Tibial nerve (tissue), 4 donors: ENCODE results near the gene DAB1.
A peak's percentile ranks its signal among the peaks of the same experiment; 100 is the strongest.

Experiments used
- EP300 ChIP-seq, 2 donors: sonication (generic); formaldehyde crosslinking; IDR thresholded peaks; one replicate each; pipeline ENCODE4 v1.6.1; 2017; ENCODE audit warnings: antibody characterized with exemption in 2 of 2, mild to moderate bottlenecking in 1 of 2
- POLR2A ChIP-seq, 2 donors: fragments of 450-650 bp; IDR thresholded peaks; one replicate each; pipeline ENCODE4 v1.6.1; 2017; ENCODE audit warnings: antibody characterized with exemption in 2 of 2, mild to moderate bottlenecking in 2 of 2, moderate library complexity in 2 of 2
- TF ChIP-seq, protein P1 (sequence below), 5 experiments: fragments of 200-600 bp in 3 of 5; fragments of 450-650 bp in 2 of 5; sonication (generic) in 3 of 5; IDR thresholded peaks; one replicate each; pipeline ENCODE4 v1.5.1; 2016 to 2019; ENCODE audit warnings: antibody characterized with exemption in 5 of 5, mild to moderate bottlenecking in 3 of 5, moderate library complexity in 2 of 5

DNA sequence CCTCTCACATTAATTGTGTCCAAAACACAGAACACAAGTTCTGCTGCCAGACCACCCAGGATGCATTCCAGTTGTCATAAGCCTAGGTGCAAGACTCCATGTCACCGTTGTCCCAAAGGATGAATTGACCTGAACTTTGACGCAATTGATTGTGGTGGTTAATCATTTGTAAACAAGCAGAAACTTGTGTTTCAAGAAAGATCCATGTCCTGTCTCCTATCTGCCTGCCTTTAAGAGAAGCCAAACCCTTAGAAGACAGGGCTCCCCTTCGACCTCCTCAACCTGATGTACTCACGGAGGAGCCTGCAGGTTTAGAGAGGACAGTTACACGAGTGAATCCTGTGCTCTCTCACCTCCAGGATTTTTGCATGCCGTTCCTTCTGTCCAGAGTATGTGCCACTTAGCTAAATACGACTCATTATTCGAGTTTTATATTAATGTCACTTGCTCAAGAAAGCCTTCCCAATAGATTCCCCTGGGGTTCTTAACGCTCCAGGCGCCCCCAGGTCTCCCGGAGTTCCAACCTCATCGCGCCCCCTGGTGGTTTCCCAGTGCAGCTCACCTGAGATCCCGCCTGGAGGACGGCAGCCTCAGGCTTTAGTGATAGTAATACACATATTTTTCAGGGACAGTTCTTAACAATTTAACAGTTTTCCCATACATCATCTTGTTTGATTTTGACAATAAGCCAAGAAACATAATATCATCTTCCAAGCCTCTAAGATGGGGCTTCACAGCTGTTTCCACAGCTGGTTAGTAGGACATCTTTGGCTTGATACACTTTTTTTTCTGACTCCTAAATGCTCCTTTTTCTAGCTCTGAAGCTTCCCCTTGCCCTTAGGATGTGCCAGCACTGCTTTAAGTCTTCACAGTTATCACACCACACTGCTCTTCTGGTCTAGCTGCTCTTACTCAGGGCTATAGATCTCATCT, 455.7 kb downstream of the DAB1 start:
- TF ChIP-seq, protein P1, sequence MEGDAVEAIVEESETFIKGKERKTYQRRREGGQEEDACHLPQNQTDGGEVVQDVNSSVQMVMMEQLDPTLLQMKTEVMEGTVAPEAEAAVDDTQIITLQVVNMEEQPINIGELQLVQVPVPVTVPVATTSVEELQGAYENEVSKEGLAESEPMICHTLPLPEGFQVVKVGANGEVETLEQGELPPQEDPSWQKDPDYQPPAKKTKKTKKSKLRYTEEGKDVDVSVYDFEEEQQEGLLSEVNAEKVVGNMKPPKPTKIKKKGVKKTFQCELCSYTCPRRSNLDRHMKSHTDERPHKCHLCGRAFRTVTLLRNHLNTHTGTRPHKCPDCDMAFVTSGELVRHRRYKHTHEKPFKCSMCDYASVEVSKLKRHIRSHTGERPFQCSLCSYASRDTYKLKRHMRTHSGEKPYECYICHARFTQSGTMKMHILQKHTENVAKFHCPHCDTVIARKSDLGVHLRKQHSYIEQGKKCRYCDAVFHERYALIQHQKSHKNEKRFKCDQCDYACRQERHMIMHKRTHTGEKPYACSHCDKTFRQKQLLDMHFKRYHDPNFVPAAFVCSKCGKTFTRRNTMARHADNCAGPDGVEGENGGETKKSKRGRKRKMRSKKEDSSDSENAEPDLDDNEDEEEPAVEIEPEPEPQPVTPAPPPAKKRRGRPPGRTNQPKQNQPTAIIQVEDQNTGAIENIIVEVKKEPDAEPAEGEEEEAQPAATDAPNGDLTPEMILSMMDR (IDR thresholded peaks at IDR 0.05), result peak in 1 of 5 experiments; percentile 12
- TF ChIP-seq EP300 (IDR thresholded peaks at IDR 0.05) (no peak), POLR2A (IDR thresholded peaks at IDR 0.05) (no peak)
